Caco-2 (cell line): ENCODE data around the gene IGSF9B. TPM values are rescaled to one million over a fixed set of nuclear protein-coding genes. Genes with fewer than 3 reads are reported as not detected.

Experiments used
- BruUV-seq: library from RNA; stranded (reverse); fragments of 400-500 nt; replicated peaks from 2 replicates; lab custom pipeline; 2021; lab: Mats Ljungman, UMichigan
- CTCF ChIA-PET: fragments of 300-600 bp; sonication (Branson Sonifier 250); formaldehyde crosslinking; loops from one replicate; lab custom pipeline; 2022; ENCODE audit warnings: antibody characterized with exemption; lab: Charles Lee
- POLR2A ChIA-PET: fragments of 300-600 bp; sonication (Branson Sonifier 250); formaldehyde crosslinking; loops from one replicate; lab custom pipeline; 2022; ENCODE audit warnings: antibody characterized with exemption; lab: Charles Lee
- DNase-seq, 2 experiments: peaks; one replicate each; pipeline versions ENCODE4 v3.0.0 to v3.0.0-alpha.2; 2020 to 2022
- H3K27me3 ChIP-seq: replicated peaks from 2 replicates; pipeline ENCODE4 v1.6.0; 2011; ENCODE audit warnings: low read length; ENCODE audit not compliant: control insufficient read depth, insufficient read depth
- H3K36me3 ChIP-seq: 2 replicates; pipeline ENCODE4 v1.5.1; 2011; ENCODE audit warnings: low read length; ENCODE audit not compliant: control insufficient read depth, insufficient read depth
- H3K4me1 ChIP-seq: fragments of 250-450 bp; sonication (Bioruptor Pico); 2 replicates; pipeline ENCODE4 v1.5.1; 2020; ENCODE audit warnings: mild to moderate bottlenecking
- H3K4me3 ChIP-seq: 2 replicates; pipeline ENCODE4 v1.5.1; 2011; ENCODE audit warnings: low read depth, mild to moderate bottlenecking, control low read depth, low read length
- H3K9me3 ChIP-seq: fragments of 250-450 bp; sonication (Bioruptor Pico); 2 replicates; pipeline ENCODE4 v1.5.1; 2020; ENCODE audit warnings: mild to moderate bottlenecking, moderate library complexity
- H3K27ac Mint-ChIP-seq: one replicate; pipeline ENCODE4 v1.8.0; 2022; ENCODE audit warnings: mixed read lengths; ENCODE audit not compliant: unreplicated experiment
- H3K27me3 Mint-ChIP-seq: one replicate; pipeline ENCODE4 v1.8.0; 2022; ENCODE audit warnings: mixed read lengths; ENCODE audit not compliant: insufficient read depth, unreplicated experiment
- H3K36me3 Mint-ChIP-seq: one replicate; pipeline ENCODE4 v1.8.0; 2022; ENCODE audit warnings: mild to moderate bottlenecking, mixed read lengths; ENCODE audit not compliant: insufficient read depth, unreplicated experiment
- H3K4me1 Mint-ChIP-seq: one replicate; pipeline ENCODE4 v1.8.0; 2022; ENCODE audit warnings: low read depth, mixed read lengths; ENCODE audit not compliant: unreplicated experiment
- H3K4me3 Mint-ChIP-seq: one replicate; pipeline ENCODE4 v1.8.0; 2022; ENCODE audit warnings: mild to moderate bottlenecking, moderate library complexity, mixed read lengths; ENCODE audit not compliant: unreplicated experiment
- H3K9me3 Mint-ChIP-seq: one replicate; pipeline ENCODE4 v1.8.0; 2022; ENCODE audit warnings: mixed read lengths; ENCODE audit not compliant: unreplicated experiment
- intact Hi-C: fragments of 100-400 bp; cut with micrococcal nuclease; formaldehyde crosslinking; loops from one replicate; pipeline ENCODE4 v1.10.0; 2022; ENCODE audit not compliant: unreplicated experiment
- total RNA-seq: library from RNA; stranded (reverse); gene quantifications from 2 replicates; pipeline ENCODE4 v1.2.3, GENCODE V29; 2022
- TF ChIP-seq, protein P1 (sequence below), 2 experiments: fragments of 200-600 bp in 1 of 2; IDR thresholded peaks; 1 replicate in 1 of 2; 2 replicates in 1 of 2; pipeline versions ENCODE4 v1.5.1 to v1.8.0; 2011 to 2022; ENCODE audit warnings: antibody characterized with exemption in 1 of 2, control low read depth in 1 of 2, inconsistent platforms in 1 of 2, low read depth in 1 of 2, low read length in 1 of 2, mild to moderate bottlenecking in 1 of 2, moderate library complexity in 1 of 2; ENCODE audit not compliant: insufficient read depth in 1 of 2, severe bottlenecking in 1 of 2, unreplicated experiment in 1 of 2

IGSF9B gene
- total RNA-seq, 1 experiment from 2014 or later, result 4.2 TPM

DNA sequence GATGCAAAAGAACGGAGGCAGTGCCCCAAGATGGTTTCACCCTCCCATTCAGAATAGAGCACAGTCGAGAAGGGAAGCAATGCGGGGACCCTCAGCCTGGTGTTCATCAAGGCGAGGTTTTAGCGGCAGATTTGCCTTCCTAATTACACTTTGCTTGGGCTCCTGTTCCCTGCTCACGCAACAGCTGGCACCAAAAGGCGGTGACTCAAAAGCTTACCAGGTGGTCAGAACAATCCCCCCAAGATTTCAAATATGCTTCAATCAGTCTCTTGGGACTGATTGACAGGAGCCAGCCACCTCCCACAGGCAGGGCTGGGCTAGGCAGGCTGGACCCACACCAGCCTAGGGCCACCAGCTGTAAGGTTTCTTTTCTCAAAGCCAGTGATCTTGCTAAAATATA is 14.2 kb downstream of the IGSF9B start:
- Mint-ChIP-seq H3K27ac (no peak overlapping the region), H3K36me3 (peaks cover 12% of the 10 kb centered on the region), H3K4me3 (no peak overlapping the region), H3K27me3 (peaks cover 9% of the 10 kb centered on the region), H3K4me1 (peaks cover 2% of the 10 kb centered on the region), H3K9me3 (peaks cover 13% of the 10 kb centered on the region)
- TF ChIP-seq, protein P1, sequence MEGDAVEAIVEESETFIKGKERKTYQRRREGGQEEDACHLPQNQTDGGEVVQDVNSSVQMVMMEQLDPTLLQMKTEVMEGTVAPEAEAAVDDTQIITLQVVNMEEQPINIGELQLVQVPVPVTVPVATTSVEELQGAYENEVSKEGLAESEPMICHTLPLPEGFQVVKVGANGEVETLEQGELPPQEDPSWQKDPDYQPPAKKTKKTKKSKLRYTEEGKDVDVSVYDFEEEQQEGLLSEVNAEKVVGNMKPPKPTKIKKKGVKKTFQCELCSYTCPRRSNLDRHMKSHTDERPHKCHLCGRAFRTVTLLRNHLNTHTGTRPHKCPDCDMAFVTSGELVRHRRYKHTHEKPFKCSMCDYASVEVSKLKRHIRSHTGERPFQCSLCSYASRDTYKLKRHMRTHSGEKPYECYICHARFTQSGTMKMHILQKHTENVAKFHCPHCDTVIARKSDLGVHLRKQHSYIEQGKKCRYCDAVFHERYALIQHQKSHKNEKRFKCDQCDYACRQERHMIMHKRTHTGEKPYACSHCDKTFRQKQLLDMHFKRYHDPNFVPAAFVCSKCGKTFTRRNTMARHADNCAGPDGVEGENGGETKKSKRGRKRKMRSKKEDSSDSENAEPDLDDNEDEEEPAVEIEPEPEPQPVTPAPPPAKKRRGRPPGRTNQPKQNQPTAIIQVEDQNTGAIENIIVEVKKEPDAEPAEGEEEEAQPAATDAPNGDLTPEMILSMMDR (IDR thresholded peaks at IDR 0.05; ENCODE audit: insufficient read depth in 1 of 2, low read depth in 1 of 2, low read length in 1 of 2, severe bottlenecking in 1 of 2, unreplicated experiment in 1 of 2), result no peak
- DNase-seq, result no peak
- ChIA-PET CTCF (no interaction called here), POLR2A (no interaction called here)
- no TSS peak for BruUV-seq
- Histone ChIP-seq H3K36me3 (no peaks in the 10 kb centered on the region), H3K9me3 (0 out of 2 replicates have a peak, but pooled peaks cover 3% of the 10 kb centered on the region), H3K4me1 (no peaks in the 10 kb centered on the region), H3K4me3 (no peak overlapping the region), H3K27me3 (no peaks in the 10 kb centered on the region)
- intact Hi-C loops, result no loop called here

DNA sequence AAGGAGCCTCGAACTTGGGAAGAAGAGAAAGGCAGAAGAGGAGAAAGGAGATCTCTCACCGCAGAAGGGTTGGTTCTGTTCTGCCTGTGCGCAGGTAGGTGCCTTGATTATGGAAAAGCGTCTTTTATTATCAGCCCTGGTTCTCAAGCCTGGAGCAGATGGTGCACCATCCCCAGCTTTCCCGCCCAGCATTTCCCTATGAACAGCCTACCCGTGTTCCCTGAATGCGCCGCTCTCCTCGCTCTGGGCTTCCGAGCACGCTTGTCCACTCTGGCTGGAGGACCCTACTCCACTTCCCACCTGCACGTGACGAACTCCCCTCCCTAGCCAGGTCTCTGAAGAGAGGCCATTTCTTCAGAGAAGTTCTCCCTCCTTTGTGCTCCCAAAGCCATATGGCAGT is 15.2 kb downstream of the IGSF9B start:
- H3K9me3 Mint-ChIP-seq, result peaks cover 13% of the 10 kb centered on the region
- peaks cover 8% of the 10 kb centered on the region for H3K27me3 Mint-ChIP-seq
- no peak for DNase-seq
- POLR2A ChIA-PET, result no interaction called here
- CTCF ChIA-PET, result no interaction called here
- H3K9me3 ChIP-seq, result 0 out of 2 replicates have a peak, but pooled peaks cover 3% of the 10 kb centered on the region
- TF ChIP-seq, protein P1 (IDR thresholded peaks at IDR 0.05; ENCODE audit: insufficient read depth in 1 of 2, low read depth in 1 of 2, low read length in 1 of 2, severe bottlenecking in 1 of 2, unreplicated experiment in 1 of 2), result no peak
- no peaks in the 10 kb centered on the region for H3K4me1 Mint-ChIP-seq
- BruUV-seq, result no TSS peak
- no peak overlapping the region for H3K4me3 ChIP-seq
- no peak overlapping the region for H3K4me3 Mint-ChIP-seq
- no peaks in the 10 kb centered on the region for H3K36me3 ChIP-seq
- no peak overlapping the region for H3K27ac Mint-ChIP-seq
- no peaks in the 10 kb centered on the region for H3K27me3 ChIP-seq
- H3K4me1 ChIP-seq, result no peaks in the 10 kb centered on the region
- H3K36me3 Mint-ChIP-seq, result peaks cover 12% of the 10 kb centered on the region
- intact Hi-C loops, result no loop called here

DNA sequence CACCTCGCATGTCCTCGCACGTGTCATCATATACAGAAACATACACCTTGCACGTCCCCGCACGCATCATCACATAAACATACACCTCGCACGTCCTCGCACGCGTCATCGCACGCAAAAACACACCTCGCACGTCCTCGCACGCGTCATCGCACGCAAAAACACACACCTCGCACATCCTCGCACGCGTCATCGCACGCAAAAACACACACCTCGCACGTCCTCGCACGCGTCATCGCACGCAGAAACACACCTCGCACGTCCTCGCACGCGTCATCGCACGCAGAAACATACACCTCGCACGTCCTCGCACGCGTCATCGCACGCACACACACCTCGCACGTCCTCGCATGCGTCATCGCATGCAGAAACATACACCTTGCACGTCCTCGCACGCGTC is 16.7 kb downstream of the IGSF9B start:
- Mint-ChIP-seq H3K4me3 (no peak overlapping the region), H3K27ac (no peak overlapping the region), H3K36me3 (peaks cover 12% of the 10 kb centered on the region), H3K27me3 (peaks cover 5% of the 10 kb centered on the region), H3K4me1 (no peaks in the 10 kb centered on the region), H3K9me3 (peaks cover 13% of the 10 kb centered on the region)
- Histone ChIP-seq H3K9me3 (0 out of 2 replicates have a peak, but pooled peaks cover 3% of the 10 kb centered on the region), H3K4me3 (no peak overlapping the region), H3K36me3 (no peaks in the 10 kb centered on the region), H3K4me1 (no peaks in the 10 kb centered on the region), H3K27me3 (no peaks in the 10 kb centered on the region)
- intact Hi-C loops, result no loop called here
- BruUV-seq, result no TSS peak
- ChIA-PET CTCF (no interaction called here), POLR2A (no interaction called here)
- TF ChIP-seq, protein P1 (IDR thresholded peaks at IDR 0.05; ENCODE audit: insufficient read depth in 1 of 2, low read depth in 1 of 2, low read length in 1 of 2, severe bottlenecking in 1 of 2, unreplicated experiment in 1 of 2), result no peak
- DNase-seq, result no peak
